Activated CD8-positive, alpha-beta T cell treated with anti-CD3 and anti-CD28 coated beads, Interleukin-2, amount 10 ng/mL, durations not matched to agents 7 days and 5 days (primary cell): ENCODE data around the gene UBR1. TPM values are rescaled to one million over a fixed set of nuclear protein-coding genes. Genes with fewer than 3 reads are reported as not detected.

Source experiments
- ATAC-seq: fragments of 150-1000 bp; cut with Tn5 transposase; one replicate; pipeline ENCODE4 v1.10.0; 2021; ENCODE audit warnings: moderate library complexity
- CTCF ChIA-PET: fragments of 350-600 bp; sonication (Branson Sonifier 250); formaldehyde crosslinking; loops from one replicate; lab custom pipeline; 2021; ENCODE audit warnings: antibody characterized with exemption; lab: Charles Lee
- POLR2A ChIA-PET: fragments of 350-600 bp; sonication (Branson Sonifier 250); formaldehyde crosslinking; loops from one replicate; lab custom pipeline; 2021; ENCODE audit warnings: antibody characterized with exemption; lab: Charles Lee
- DNase-seq: peaks from one replicate; pipeline ENCODE4 v3.0.0-alpha.2; 2020
- H3K27ac Mint-ChIP-seq: one replicate; pipeline ENCODE4 v1.8.0; 2021; ENCODE audit warnings: mild to moderate bottlenecking, mixed read lengths
- H3K27me3 Mint-ChIP-seq: one replicate; pipeline ENCODE4 v1.8.0; 2021; ENCODE audit warnings: low read depth, mixed read lengths
- H3K36me3 Mint-ChIP-seq: one replicate; pipeline ENCODE4 v1.8.0; 2021; ENCODE audit warnings: low read depth, mixed read lengths
- H3K4me1 Mint-ChIP-seq: one replicate; pipeline ENCODE4 v1.8.0; 2021; ENCODE audit warnings: low read depth, mixed read lengths
- H3K4me3 Mint-ChIP-seq: one replicate; pipeline ENCODE4 v1.8.0; 2021; ENCODE audit warnings: mild to moderate bottlenecking, mixed read lengths
- H3K9me3 Mint-ChIP-seq: one replicate; pipeline ENCODE4 v1.8.0; 2022; ENCODE audit warnings: mixed read lengths; ENCODE audit not compliant: insufficient read depth
- total RNA-seq, 2 experiments: library from RNA; stranded (reverse); gene quantifications; one replicate each; pipeline ENCODE4 v1.2.3, GENCODE V29; 2021

UBR1 gene
- total RNA-seq = 10 to 100 TPM; 35.4 to 39.5 TPM

DNA sequence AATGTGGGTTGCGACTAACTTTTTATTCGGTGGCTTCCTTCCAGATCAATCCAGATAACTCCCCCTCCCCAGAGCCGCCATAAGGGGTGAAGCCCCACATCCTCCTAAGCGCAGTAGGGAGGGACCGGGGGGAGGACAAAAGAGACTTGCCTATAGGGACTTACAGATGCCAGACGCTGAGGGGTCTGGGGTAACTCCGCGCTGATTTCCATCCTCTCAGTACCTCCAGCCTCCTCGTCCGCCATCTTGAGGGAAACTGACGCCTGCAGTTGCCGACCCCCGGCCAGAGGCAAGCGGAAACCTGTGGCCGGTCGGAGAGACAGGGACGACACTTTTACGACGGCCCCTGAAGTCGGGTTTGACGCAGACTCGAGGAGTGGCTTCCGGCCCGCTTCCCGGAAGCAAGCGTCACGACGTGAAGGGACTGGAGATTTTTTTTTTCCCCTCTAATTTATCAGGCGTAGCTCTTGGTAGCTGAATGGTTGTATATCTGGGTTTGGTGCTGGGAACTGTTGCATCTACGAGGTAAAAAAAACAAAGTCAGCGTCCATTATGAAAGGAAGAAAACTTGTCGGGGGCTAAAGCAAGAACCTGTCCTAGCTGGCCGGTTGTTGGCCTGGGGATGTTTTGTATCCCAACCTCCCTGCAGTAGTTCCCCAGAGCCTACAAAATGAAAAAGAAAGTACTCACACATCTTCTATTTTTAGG, at the start of gene UBR1:
TSS of gene UBR1 (minus strand) at position 261 of the 708 bp plus-strand sequence. CDS start at position 245, 16 bp downstream.
- ChIA-PET CTCF (interaction anchor here (1.3 kb wide), 1 partner anchor 98 kb away, joined by 3 read pairs; no protein-coding TSS in a partner anchor), POLR2A (interaction anchor here (0.6 to 1.2 kb wide), 6 partner anchors 11 to 73 kb away, joined by 3 to 7 read pairs (median 4); partner anchors contain the start of gene TMEM62)
- no peaks in the 10 kb centered on the region for H3K9me3 Mint-ChIP-seq
- peak; percentile 90 for ATAC-seq
- H3K27me3 Mint-ChIP-seq = peaks cover 3% of the 10 kb centered on the region
- H3K36me3 Mint-ChIP-seq = peaks cover 35% of the 10 kb centered on the region
- peak within 1 kb of the TSS; percentile 95 for H3K27ac Mint-ChIP-seq
- peak within 1 kb of the TSS; percentile 86 for H3K4me3 Mint-ChIP-seq
- DNase-seq = peak; percentile 95
- peaks cover 39% of the 10 kb centered on the region for H3K4me1 Mint-ChIP-seq

- POLR2A ChIA-PET = no interaction called here
- H3K36me3 Mint-ChIP-seq = peaks cover 58% of the 10 kb centered on the region
- no peak for ATAC-seq
Observed at GRCh38 chr15:43153269-43153668, 47.4 kb upstream of the UBR1 start.

DNA sequence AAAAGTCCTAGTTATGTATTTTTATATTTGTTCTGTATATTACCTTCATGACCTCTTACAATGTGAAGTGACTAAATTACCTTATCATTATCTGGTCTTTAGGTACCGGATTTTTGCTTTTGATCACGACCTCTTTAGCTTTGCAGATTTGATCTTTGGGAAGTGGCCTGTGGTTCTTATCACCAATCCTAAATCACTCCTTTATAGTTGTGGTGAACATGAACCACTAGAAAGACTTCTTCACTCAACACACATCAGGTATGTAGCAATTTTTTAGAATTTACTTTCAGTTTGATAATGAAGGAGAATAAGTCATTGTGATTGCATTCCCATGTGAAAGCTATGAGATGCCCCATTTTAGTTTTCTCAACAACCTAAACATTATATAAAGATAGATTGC, 45.9 kb upstream of the UBR1 start:
- DNase-seq = peak; percentile 48
- Mint-ChIP-seq H3K27me3 (no peaks in the 10 kb centered on the region), H3K36me3 (peaks cover 53% of the 10 kb centered on the region), H3K27ac (peak overlapping the region; percentile 60), H3K4me1 (peaks cover 26% of the 10 kb centered on the region), H3K4me3 (no peak overlapping the region), H3K9me3 (no peaks in the 10 kb centered on the region)
- ChIA-PET POLR2A (interaction anchor here (0.9 kb wide), 1 partner anchor 18 kb away, joined by 4 read pairs; the partner anchor contains the start of gene TMEM62), CTCF (interaction anchor here (0.9 to 1.6 kb wide), 3 partner anchors 30 to 74 kb away, joined by 3 read pairs; no protein-coding TSS in a partner anchor)
- peak; percentile 98 for ATAC-seq

More at GRCh38 chr15:43153269-43153668, 47.4 kb upstream of the UBR1 start:
- peaks cover 26% of the 10 kb centered on the region for H3K4me1 Mint-ChIP-seq
- DNase-seq = no peak
- H3K27me3 Mint-ChIP-seq = no peaks in the 10 kb centered on the region
- CTCF ChIA-PET = no interaction called here
- H3K27ac Mint-ChIP-seq = no peak overlapping the region
- H3K4me3 Mint-ChIP-seq = no peak overlapping the region
- H3K9me3 Mint-ChIP-seq = no peaks in the 10 kb centered on the region

DNA sequence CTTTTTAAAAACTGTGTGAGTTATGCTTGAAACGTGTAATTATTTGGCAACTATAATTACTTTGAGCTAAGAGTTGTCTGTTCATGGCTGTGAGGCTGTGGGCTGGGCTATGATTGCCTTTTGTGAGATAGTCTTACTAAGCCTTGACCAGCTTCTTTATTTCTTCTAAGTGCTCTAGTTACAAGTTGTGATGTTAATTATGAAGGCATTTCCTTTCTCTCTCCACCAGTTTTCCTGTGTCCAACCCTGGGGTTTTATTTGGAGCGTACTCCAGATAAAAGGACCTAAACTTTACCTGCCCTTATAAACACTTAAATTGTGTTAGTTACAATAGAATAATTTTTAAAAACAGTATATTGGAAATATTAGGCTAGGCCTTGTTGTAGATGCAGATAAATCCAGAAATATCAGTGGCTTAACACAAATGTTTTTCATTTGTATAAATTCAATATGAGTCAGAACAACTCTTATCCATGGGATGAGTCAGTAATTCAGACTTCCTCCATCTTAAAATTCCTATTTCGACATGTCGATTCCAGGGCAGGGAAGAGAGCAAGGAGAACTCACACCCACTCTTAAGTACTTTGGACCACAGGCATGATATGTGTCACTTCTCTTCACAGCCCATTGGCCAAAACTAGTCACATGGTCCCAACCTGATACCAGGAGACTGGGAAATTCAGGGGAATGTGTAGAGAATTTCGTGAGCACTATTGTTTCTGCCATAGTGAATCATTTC, 44.5 kb upstream of the UBR1 start:
- H3K27me3 Mint-ChIP-seq = no peaks in the 10 kb centered on the region
- no peaks in the 10 kb centered on the region for H3K9me3 Mint-ChIP-seq
- ATAC-seq (no peak), DNase-seq (no peak)
- H3K4me1 Mint-ChIP-seq = peaks cover 26% of the 10 kb centered on the region
- POLR2A ChIA-PET = no interaction called here
- no peak overlapping the region for H3K4me3 Mint-ChIP-seq
- no peak overlapping the region for H3K27ac Mint-ChIP-seq
- peaks cover 52% of the 10 kb centered on the region for H3K36me3 Mint-ChIP-seq
- CTCF ChIA-PET = interaction anchor here (1.6 kb wide), 1 partner anchor 54 kb away, joined by 3 read pairs; no protein-coding TSS in a partner anchor

GRCh38 chr15:43146184-43146583, 40.3 kb upstream of the UBR1 start:
- ChIA-PET CTCF (interaction anchor here (0.6 kb wide), 1 partner anchor 220 kb away, joined by 5 read pairs; no protein-coding TSS in a partner anchor), POLR2A (interaction anchor here (0.8 kb wide), 1 partner anchor 12 kb away, joined by 4 read pairs; no protein-coding TSS in a partner anchor)
- Mint-ChIP-seq H3K9me3 (no peaks in the 10 kb centered on the region), H3K27ac (no peak overlapping the region), H3K36me3 (peaks cover 49% of the 10 kb centered on the region), H3K4me1 (peaks cover 24% of the 10 kb centered on the region), H3K27me3 (no peaks in the 10 kb centered on the region), H3K4me3 (no peak overlapping the region)
- ATAC-seq (no peak), DNase-seq (no peak)

DNA sequence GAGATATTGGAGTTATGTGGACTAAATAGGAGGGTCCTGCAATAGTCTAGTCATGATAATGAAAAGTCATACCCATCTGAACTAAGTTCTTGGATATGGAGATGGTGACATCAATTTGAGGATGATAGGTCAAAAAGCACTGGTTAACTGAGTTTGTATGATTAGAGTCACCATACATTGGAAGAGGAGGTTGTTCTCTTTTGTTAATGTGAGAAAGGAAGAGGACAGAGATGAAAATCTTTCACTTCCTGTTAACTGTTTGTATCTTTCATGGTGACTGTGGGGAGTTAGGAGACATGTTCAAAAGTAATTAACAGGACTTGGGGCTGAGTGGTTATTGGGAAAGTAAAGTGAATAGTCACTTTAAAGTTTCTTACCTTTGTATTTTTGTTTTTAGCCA, 38.7 kb upstream of the UBR1 start:
- Mint-ChIP-seq H3K36me3 (peaks cover 59% of the 10 kb centered on the region), H3K4me3 (no peak overlapping the region), H3K4me1 (peaks cover 20% of the 10 kb centered on the region), H3K27ac (peak overlapping the region; percentile 1), H3K9me3 (no peaks in the 10 kb centered on the region), H3K27me3 (no peaks in the 10 kb centered on the region)
- ChIA-PET POLR2A (no interaction called here), CTCF (no interaction called here)
- DNase-seq = no peak
- ATAC-seq = peak; percentile 44

- ChIA-PET POLR2A (no interaction called here), CTCF (interaction anchor here (1.1 kb wide), 1 partner anchor 51 kb away, joined by 3 read pairs; no protein-coding TSS in a partner anchor)
- no peak overlapping the region for H3K4me3 Mint-ChIP-seq
- peaks cover 59% of the 10 kb centered on the region for H3K36me3 Mint-ChIP-seq
- no peak overlapping the region for H3K27ac Mint-ChIP-seq
- H3K4me1 Mint-ChIP-seq = peaks cover 25% of the 10 kb centered on the region
- DNase-seq (no peak), ATAC-seq (no peak)
- H3K9me3 Mint-ChIP-seq = no peaks in the 10 kb centered on the region
- no peaks in the 10 kb centered on the region for H3K27me3 Mint-ChIP-seq
Observed at GRCh38 chr15:43143203-43143941, 37.5 kb upstream of the UBR1 start.

DNA sequence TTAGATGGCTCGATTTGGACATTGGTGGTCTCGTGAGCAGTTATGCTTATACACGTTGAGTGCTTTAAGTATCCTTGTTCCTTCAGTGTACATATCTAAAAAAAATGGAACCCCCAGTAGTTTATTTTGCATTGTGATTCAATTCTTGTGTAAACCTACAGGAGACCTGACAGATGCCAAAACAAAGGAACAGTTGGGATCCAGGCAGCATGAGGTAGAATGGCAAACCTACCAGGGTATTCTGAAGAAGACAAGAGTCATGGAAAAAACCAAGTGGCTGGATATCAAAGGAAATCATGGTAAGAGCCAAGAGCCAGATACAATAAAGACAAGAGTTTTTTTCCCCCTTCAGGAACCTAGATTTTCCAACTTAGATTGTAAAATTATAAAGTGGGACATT, 29.5 kb upstream of the UBR1 start:
- no peak for ATAC-seq
- H3K27ac Mint-ChIP-seq = no peak overlapping the region
- peaks cover 40% of the 10 kb centered on the region for H3K4me1 Mint-ChIP-seq
- ChIA-PET CTCF (no interaction called here), POLR2A (interaction anchor here (1.6 kb wide), 1 partner anchor 13 kb away, joined by 3 read pairs; no protein-coding TSS in a partner anchor)
- H3K27me3 Mint-ChIP-seq = peaks cover 2% of the 10 kb centered on the region
- H3K36me3 Mint-ChIP-seq = peaks cover 49% of the 10 kb centered on the region
- no peak for DNase-seq
- H3K9me3 Mint-ChIP-seq = no peaks in the 10 kb centered on the region
- H3K4me3 Mint-ChIP-seq = no peak overlapping the region

DNA sequence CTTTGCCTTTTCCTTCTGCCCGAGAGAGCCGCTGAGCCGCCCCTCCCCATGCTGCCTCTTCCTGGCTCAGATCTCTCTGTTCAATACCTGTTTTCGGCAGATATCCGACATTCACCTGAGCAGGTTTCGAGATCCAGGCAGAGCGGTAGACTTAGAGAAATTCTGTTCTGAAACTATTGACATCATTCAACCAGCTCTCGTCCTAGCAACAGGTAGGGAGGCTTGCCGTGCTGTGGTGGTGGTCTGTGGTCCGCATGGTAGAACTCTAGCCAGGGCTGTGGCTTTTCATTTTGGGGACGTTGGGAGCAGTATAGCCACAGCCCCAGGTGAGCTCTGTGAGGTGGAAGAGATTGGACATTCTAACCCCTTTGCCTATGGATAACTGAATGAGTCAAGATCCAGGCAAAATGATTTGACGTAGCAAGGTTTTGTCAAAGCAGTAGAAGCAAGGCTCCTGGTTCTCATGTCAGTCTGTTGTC, 28.4 kb upstream of the UBR1 start:
- ChIA-PET POLR2A (interaction anchor here (1.0 to 1.6 kb wide), 4 partner anchors 12 to 28 kb away, joined by 3 to 4 read pairs (median 4); partner anchors contain the start of gene UBR1), CTCF (interaction anchor here (1.0 kb wide), 1 partner anchor 151 kb away, joined by 3 read pairs; no protein-coding TSS in a partner anchor)
- H3K4me1 Mint-ChIP-seq = peaks cover 38% of the 10 kb centered on the region
- DNase-seq (peak; percentile 39), ATAC-seq (peak; percentile 22)
- peaks cover 4% of the 10 kb centered on the region for H3K9me3 Mint-ChIP-seq
- peaks cover 38% of the 10 kb centered on the region for H3K36me3 Mint-ChIP-seq
- H3K27ac Mint-ChIP-seq = peak overlapping the region; percentile 91
- peaks cover 8% of the 10 kb centered on the region for H3K27me3 Mint-ChIP-seq
- H3K4me3 Mint-ChIP-seq = peak overlapping the region; percentile 89

GRCh38 chr15:43133430-43134156, 27.8 kb upstream of the UBR1 start, which contains the start of gene TMEM62:
TMEM62 (plus strand) TSS chr15:43133586; CDS start chr15:43133803, 217 bp downstream.
- peak within 1 kb of the TSS; percentile 89 for H3K4me3 Mint-ChIP-seq
- peaks cover 34% of the 10 kb centered on the region for H3K4me1 Mint-ChIP-seq
- H3K9me3 Mint-ChIP-seq = peaks cover 4% of the 10 kb centered on the region
- peaks cover 11% of the 10 kb centered on the region for H3K27me3 Mint-ChIP-seq
- peak; percentile 79 for DNase-seq
- POLR2A ChIA-PET = interaction anchor here (1.0 to 1.6 kb wide), 4 partner anchors 11 to 28 kb away, joined by 3 to 4 read pairs (median 4); partner anchors contain the start of gene UBR1
- peaks cover 33% of the 10 kb centered on the region for H3K36me3 Mint-ChIP-seq
- ATAC-seq = peak; percentile 89
- peak within 1 kb of the TSS; percentile 92 for H3K27ac Mint-ChIP-seq
- CTCF ChIA-PET = interaction anchor here (1.0 to 1.7 kb wide), 2 partner anchors 10 to 152 kb away, joined by 3 to 4 read pairs; no protein-coding TSS in a partner anchor
